Stimulated activated CD4-positive, alpha-beta T cell treated with anti-CD3 and anti-CD28 coated beads, TNF-alpha, amount 100 ng/mL, for 4 hours (primary cell): Measurements from ENCODE around the gene SHISAL1.
"Not testable (repeated sequence)": the region's sequence is repeated elsewhere in the genome, so short reads cannot be mapped to it uniquely, and the experiment has no call there.

ENCODE experiments used
- DNase-seq, 3 experiments: peaks; one replicate each; pipeline ENCODE4 v3.0.0-alpha.2; 2020; ENCODE audit warnings: low read depth in 3 of 3

The SHISAL1 gene

DNA sequence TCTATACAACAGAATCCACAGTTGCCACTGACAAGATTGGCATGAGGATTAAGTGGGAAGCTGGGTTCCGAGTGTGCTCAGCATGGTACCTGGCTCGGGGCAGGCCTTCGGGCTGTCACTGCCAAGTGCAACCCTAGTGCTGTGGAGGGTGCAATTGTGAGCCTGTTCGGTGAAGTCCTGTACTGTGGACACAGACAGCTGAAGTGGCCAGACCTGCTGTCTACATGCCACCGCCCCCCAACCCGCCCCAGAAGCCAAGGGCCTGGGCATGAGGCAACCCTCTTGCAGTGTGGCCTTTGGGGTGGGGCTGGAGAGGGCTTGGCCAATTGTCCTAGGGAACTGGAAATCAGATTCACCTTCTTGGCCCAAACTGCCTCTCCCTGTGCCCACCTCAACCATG, 15.6 kb upstream of the SHISAL1 start:
- DNase-seq, result no peak

DNA sequence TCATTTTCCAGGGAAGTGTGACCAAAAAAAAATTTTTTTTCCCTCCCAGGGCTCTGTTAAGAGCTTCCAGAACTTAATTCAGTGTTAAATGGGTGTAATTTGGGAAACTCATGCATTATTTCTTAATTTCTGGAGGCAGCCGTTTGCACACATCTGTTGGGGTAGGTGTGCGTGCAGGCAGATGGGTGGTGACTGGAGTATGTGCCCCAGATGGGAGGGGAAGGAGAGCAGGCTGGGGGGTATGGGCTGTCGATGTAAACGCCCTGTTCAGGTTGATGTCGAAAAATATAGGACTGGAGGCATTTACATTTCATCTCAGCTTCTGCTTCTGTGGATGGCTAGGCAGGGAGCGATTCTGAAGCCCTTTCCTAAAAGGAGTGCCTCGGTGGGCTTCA, 13.7 kb upstream of the SHISAL1 start:
- no peak for DNase-seq

DNA sequence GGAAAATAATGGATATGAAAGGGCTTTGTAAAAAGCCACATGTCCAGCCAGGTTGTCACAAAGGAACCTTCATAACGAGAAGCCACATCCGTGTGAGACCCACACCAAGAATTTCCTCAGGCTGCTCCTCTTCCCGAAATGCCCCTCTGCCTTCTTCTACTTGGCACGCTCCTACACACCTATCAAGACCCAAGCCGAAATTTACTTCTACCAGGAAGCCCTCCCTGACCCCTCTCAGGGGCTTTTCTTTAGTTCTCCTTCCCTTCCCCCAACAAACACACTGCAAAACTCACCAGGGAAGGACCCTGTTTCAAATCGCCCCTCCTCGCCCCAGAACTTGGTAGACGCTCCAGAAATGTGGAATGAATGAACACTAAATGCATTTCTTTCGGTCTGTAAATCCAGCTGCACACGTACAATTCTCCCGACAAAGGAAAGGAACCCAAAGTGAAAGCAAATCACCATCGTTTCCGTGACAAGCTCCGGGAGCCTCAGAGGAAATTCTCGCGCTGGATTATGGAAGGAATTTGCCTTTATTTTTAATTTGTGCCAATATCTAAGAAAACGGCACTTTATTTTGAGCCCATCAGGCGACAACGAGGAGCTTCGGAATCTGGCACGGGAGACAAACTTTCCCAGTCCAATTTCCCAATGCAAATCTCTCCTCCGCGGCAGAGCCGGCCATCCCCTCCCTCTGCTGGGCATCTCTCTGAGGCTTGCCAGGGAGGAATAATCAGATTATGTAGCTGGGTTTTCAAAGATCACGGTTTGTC, 13.2 kb upstream of the SHISAL1 start:
- DNase-seq, result no peak

DNA sequence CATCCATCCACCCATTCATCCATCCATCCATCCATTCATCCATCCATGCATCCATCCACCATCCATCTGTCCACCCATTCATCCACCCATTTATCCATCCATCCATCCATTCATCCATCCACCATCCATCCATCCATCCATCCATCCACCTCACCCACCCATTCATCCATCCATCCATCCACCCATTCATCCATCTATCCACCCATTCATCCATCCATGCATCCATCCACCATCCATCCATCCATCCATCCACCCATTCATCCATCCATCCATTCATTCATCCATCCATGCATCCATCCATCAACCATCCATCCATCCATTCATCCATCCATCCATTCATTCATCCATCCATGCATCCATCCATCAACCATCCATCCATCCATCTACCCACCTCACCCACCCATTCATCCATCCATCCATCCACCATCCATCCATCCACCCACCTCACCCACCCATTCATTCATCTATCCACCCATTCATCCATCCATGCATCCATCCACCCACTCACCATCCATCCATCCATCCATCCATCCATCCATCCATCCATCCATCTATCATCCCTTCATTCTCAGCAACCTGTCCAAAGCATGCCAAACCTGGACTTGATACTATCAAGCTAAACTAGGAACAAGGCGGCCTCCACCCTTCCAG, 10.5 kb upstream of the SHISAL1 start:
- not testable (repeated sequence) for DNase-seq

DNA sequence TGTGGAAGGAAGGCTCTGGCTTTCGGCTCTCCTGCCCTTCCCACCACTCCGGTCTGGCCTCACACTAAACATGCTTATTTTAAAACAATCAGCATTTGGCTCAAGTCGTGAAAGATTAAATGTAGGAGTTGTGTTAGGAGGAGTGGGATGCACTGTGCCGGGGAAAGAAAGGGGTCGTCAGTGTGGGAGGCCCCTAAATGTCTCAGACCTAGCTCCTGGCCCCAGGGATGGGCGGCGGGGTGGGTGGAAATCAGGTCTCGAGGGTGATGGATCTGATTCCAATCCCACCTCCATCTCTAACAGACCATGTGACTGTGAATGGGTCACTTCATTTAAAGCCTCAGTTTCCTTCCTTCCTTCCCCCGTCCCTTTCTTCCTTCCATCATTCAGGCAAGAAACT, 6.9 kb upstream of the SHISAL1 start:
- no peak for DNase-seq

DNA sequence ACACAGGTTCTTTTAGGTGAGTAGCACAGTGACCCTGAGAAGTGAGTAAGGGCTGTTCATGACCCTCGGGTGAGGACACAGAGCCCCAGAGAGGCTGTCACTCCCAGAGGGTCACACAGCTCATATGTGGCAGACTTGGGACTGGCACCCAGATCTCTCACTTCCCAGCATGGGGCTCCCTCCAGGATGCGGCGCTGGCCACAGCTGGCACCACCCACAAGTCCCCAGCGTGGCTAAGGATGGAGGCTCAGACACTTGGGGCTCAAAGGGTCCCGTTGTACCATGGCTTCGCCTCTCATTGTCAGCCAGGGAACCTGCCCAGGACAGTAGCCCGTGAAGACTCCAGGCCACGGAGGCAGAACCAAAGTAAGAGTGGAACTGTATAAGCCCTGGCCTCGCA, 6.0 kb upstream of the SHISAL1 start:
- DNase-seq, result no peak

DNA sequence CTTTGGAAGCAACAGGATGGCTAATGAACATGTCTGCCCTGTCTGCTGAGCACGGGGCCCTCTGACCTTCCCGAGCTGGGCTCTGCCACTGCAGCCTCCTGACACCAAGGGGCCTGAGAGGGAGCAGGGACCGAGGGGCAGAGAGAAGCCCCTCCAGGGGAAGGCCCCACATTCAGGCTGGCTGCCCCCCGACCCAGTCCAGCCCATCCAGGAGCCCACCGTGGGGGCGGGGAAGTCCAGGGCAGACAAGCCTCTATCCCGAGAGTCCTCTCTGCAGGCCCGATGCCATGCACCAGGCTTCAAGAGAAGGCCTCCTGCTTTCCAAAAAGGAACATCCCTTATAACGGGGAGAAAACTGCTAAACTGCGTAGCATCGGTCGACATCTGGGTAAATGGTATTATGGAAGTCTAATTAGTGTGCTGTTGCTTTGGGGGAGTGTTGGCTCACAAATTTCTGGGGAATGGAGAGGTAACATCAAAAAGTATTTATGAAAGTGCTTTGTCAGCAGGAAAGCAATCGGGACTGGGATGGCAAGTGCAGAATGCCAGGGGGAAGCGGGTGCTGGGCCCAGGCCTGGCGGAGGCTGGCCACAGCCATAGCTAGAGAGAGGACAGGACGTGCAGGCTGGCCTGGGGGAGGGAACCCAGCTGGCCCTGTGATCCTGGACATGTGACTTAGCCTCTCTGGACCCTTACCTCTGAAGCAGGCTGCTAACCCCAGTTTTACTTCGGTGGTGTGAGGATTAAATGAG, 5.3 kb upstream of the SHISAL1 start:
- no peak for DNase-seq

DNA sequence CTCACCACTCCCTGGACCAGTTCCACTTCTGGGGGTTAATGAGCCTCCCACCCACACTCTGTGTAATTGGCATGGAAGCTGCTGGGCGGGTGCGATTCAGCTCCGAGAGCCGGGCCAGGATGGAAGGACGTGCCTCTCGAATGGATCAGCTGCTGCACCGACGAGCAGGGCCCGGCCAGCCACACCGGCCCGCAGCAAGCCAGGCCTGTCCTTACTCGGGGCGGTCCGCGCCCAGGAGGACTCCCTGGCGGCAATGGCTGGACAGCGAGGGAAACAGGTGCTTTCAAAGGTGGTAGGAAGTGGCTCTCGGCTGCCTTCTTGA, 4.3 kb upstream of the SHISAL1 start:
- DNase-seq, result no peak

DNA sequence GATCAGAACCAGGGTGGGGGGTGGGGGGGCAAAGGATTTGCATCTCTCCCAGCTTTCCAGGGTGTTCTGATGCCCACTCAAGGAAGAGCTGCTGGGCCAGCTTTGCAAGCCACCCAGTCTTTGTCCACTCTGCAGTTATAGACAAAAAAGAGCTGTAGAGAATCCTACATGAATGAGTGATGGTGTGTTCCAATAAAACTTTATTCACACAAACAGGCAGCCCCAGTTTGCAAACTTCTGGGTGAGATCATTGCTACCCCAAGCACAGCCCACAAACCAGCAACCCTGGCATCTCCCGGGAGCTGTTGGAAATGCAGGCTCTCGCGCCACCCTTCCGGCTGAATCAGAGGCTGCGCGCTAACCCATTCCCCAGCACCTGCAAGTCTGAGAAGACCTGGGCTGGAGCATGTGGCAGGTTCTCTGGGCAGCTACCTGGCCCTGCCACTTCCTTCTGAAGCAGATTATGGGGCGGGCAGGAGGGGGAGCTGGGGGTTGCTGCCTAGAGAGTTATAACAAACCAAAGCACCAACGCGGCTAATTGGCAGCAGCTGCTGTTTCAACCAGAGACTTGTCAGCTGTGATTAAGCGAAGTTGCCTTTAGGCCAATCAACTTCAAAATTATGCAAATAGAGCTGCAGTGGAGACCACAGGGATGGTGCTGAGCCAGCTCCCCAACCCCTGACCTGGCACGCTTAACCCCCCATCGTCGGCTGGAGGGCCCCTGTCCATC, 3.8 kb upstream of the SHISAL1 start:
- DNase-seq, result no peak

DNA sequence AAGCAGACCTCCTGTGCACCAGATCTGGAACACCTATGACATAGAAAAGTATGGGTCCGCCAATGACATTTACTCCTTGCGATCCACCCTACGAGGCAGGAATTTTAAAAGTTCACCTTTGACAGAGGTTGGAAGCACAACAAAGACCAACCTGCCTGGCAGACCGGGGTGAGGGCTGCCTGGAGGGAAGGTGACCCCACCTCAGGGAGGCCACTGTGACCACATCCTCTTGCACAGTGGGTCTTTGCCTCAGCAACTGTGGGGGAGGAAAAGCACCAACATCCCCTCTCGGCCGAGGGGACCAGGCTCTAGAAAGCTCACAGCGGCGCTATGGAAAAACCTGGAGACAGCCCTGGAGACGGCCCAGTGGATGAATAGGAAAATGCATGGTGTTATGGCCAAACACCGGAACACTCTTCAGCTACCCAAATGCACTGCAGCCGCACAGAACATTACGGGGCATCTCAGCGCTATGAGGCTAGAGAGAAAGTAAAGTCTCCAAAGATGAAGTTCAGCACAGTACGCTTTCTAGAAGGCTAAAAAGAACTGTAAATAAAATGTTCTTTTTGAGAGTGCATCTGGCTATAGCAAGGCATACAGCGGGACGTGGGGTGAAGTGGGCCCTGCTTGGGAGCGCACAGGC, 1.8 kb upstream of the SHISAL1 start:
- DNase-seq, result no peak

DNA sequence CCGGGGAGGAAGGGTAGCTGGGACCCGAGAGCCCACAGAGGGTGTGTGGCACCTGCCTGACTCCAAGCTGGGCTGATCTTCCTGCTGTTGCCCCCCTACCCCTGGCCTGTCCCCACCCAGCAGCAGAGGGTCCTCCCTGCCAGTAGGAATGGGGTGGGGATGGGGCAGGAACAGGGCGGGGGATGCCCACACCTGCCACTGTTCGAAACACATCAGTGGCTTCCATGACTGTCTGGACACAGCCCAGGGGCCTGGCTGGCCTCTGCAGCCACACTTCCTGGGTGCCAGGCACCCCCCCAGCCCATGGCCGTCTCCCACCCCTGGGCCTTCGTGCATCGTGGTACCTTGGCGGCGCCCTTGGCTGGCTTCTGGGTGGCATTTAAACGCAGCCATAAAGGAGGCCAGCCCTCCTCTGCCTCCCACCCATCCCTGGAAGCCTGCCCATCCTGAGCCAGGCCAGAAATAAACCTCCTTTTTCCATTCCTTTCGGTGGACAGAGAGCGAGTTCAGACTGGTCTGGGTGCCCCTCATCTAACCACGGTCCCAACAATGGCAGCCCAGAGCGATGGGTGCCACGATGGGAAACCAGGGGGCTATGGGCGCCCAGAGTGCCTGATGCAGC, 745 bp upstream of the SHISAL1 start:
- DNase-seq, result no peak

DNA sequence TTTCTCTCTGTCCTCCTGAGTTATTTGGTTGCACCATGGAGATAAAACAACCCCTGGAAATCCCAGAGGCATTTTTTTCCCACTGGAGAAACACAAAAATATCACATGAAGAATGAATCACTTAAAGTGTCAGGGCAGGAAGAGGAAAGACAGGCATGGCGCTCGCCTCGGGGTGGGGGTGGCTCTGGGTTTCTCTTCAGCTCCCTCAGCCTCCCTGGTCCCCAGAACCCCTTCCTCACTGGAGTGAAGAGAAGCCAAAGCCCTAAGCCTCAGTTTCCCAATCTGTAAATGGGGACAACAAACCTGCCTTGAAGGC, 938 bp downstream of the SHISAL1 start:
- DNase-seq, result no peak

DNA sequence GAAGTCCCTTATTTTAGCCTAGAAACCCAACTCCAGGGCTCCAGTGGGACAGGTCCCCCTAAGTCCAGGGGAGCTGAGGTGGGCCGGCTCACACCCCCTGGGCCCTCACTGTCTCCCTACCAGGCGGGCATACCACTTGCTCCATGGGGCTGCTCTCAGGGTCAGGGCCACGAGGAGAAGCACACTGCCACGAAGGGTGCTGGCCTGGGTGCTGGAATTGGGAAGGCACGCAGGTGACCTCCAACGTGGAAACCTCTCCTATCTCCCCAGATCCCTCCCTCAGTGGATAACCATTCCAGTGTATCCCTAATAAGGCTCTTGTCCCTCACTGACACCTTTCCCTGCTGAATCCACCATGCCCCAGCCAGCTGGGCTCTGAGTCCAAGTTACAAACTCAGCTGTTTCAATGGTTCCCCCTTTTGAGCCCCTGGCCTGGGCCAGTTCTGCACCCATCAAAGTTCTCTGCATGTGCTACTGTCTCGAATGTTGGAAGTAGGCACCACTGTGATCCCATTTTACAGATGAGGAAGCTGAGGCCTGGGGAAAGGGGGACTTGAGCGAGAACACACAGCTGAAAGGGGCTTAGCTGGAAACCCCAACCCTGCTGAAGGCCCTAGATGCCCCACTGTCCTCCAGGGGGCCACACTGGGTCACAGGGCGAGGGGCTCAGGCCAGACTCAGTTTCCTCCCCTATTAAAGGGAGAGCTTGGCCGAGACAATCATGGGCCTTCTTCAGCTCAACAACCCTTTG, 1.5 kb downstream of the SHISAL1 start:
- DNase-seq, result no peak

DNA sequence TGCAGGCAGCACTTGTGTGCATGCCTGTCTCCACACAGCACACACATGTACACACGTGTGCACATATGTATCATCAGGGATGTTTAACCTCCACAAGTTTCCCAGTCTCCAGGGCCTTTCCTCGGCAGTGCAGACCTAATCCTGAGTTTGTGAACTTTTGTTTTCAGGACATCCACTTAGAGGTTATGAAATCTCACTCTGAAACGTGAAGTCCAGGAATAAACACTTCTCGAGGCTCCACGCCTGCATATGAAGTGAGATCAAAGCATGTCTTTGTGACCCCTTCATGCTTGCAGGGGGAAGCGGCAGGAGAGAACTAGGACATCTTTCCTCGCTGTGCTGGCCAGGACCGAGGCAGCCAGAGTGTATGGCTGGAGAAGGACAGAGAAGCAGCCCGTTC, 3.1 kb downstream of the SHISAL1 start:
- DNase-seq, result no peak

DNA sequence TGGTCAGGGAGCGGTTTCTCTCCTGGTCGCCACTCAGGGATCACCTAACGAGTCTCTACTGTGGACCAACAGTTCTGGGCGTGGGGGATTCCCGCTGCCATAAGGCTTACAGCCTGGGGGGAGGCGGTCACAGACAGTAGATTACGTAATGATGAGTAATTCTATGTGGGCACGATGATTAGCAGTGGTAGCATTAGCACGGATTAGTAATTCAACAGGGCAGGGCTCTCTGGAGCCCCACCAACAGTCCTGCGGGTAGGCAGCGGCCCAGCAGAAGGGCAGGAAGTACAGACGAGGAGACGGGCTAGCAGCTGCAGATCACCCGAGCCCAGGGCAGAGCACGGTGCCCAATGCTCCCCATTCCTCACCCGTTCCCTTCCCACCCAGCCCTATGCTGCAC, 3.6 kb downstream of the SHISAL1 start:
- DNase-seq, result no peak

DNA sequence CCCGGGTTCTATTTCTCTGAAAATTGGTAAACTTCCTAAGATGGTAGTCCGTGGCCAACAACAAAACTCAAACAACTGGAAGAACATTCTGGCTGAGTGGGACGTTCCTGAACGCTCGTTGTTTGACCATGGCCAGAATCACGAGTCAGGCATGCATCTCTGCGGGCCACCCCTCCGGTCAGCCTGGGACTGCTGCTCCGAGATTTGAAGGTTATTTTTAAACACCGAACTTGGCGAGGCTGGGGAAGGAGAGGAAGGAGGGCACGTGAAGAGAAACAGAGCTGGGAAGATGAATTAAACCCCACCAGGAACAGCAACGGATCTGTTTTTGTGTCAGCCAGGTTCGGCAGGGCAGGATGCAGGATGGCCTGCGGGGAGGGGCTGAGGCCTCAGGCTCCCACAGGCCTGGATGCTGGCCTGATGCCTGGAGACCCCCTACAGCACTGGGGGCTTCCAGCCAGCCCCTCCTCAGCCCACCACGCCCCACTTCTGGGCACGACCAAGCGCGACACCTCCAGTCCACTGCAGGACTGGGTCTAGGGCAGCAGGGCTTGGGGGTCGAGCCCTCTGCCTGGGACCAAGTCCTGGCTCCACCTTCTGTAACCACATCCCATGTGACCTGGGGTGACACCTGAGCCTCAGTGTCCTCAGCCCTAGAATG, 5.1 kb downstream of the SHISAL1 start:
- no peak for DNase-seq

DNA sequence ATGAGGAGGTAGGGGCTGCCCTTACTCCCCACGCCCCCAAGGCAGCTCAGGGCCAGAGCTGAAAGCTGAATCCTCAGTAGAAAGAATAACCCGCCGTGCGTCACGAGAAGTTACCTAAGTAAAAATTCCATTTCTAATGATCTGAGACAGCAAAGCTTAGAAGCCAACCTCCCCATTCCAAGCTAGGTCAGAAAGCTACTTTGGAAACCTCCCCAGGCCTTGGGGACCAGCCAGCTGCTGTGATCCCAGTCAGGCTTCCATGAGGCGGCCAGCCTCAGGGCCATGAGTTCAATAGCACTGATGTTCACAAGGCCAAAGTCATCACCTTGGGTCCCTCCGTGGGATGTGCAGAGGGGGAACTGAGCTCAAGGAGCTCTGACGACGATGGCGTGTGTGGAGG, 6.9 kb downstream of the SHISAL1 start:
- no peak for DNase-seq

DNA sequence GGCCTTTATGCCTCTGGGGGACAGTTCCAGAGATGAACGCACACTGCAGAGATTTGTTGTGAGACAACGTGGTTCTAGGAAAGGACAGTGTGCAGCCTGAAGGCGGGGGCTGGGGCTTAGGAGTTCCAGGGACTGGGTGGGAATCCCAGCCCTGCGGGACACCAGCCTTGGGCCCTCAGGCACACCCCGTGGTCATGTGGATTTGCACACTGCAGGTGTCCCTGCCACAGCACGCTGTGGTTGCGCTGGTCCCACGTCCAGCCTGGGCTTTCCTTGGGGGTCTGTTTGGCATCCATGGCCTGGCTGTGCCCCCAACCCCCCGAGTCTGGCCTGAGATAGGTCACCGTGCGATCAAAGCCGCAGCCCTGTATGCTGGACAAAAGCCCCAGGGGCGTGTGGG, 7.3 kb downstream of the SHISAL1 start:
- DNase-seq, result no peak

DNA sequence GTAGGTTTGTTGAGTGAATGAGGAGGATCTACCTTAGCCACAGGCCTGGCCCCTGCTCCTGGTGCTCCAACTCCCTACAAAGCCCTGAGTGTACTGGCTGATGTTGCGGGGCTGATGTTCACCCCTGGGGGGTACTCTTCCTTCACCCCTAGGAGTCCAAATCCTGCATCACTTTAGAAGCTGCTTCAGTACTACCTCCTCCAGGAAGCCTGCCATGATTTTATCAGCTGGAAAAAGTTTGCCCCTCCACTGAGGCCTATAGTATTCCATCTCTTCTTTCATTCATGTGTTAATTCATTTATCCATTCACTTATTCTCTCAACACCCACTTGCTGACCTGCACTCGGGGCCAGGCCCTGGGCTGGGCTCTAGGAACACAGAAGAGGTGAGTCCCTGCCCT, 7.8 kb downstream of the SHISAL1 start:
- no peak for DNase-seq

DNA sequence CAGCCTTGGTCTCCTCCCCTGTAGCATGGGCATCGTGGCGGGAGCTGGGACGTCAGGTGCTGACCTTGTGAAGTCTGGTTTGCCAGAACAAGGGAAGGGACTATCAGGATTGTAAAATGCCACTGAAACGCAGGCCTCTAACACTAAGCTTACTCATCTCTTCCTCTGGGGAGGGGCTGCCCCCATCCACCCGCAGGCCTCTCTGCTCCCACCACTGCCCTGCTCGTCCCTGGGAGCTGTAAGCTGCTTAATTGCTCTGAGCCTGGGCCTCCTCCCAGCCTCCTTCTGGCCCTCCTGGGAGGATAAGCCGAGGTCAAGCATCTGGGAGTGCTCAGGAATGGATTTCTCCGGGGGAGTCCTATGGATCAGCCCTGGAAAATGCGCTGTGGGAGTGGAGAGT, 8.4 kb downstream of the SHISAL1 start:
- no peak for DNase-seq
